Kidney (tissue), 14 donors: Measurements from ENCODE around the gene MGST3. TPM values are rescaled to one million over a fixed set of nuclear protein-coding genes. Genes with fewer than 3 reads are reported as not detected.

Source experiments
- DNase-seq, 5 donors: peaks; one replicate each; pipeline ENCODE4 v3.0.0-alpha.2; 2013 to 2020
- FAIRE-seq: peaks from 2 replicates; lab custom pipeline; 2012; peaks lifted over from hg19 to GRCh38; lab: Jason Lieb, UNC
- H3K27ac ChIP-seq, 2 donors: one replicate each; pipeline ENCODE4 v1.7.0; 2013; ENCODE audit warnings: low read depth in 2 of 2, low read length in 2 of 2, inconsistent platforms in 1 of 2
- H3K27me3 ChIP-seq: one replicate; pipeline ENCODE4 v1.7.1; 2013; ENCODE audit warnings: low read length, inconsistent platforms; ENCODE audit not compliant: control insufficient read depth, insufficient read depth
- H3K36me3 ChIP-seq, 3 donors: one replicate each; pipeline versions ENCODE4 v1.7.0 to v1.7.1; 2013; ENCODE audit warnings: low read length in 3 of 3, control low read depth in 1 of 3, inconsistent platforms in 1 of 3; ENCODE audit not compliant: insufficient read depth in 3 of 3, control insufficient read depth in 2 of 3
- H3K4me1 ChIP-seq, 3 donors: one replicate each; pipeline versions ENCODE4 v1.7.0 to v1.7.1; 2013; ENCODE audit warnings: low read length in 3 of 3, inconsistent platforms in 1 of 3, low read depth in 1 of 3; ENCODE audit not compliant: control insufficient read depth in 2 of 3, insufficient read depth in 2 of 3
- H3K4me3 ChIP-seq, 3 donors: one replicate each; pipeline versions ENCODE4 v1.7.0 to v1.8.1; 2013; ENCODE audit warnings: low read length in 3 of 3, control low read depth in 1 of 3, inconsistent platforms in 1 of 3
- H3K9ac ChIP-seq, 3 donors: one replicate each; pipeline versions ENCODE4 v1.7.0 to v1.7.1; 2013; ENCODE audit warnings: low read length in 3 of 3, control low read depth in 1 of 3, inconsistent platforms in 1 of 3
- H3K9me3 ChIP-seq, 3 donors: one replicate each; pipeline versions ENCODE4 v1.7.0 to v1.7.1; 2013; ENCODE audit warnings: low read length in 3 of 3, control low read depth in 1 of 3, inconsistent platforms in 1 of 3; ENCODE audit not compliant: control insufficient read depth in 2 of 3, insufficient read depth in 1 of 3
- intact Hi-C: fragments of 100-400 bp; cut with DNase I; formaldehyde crosslinking; loops from one replicate; pipeline ENCODE4 v1.11.1; 2022
- polyA plus RNA-seq: library from polyadenylated mRNA; stranded (reverse); fragments of 350-450 nt; fragmentation: Illumina TruSeq; extraction: RNeasy Lipid Tissue Mini Kit (QIAGEN cat#74804); gene quantifications from one replicate; pipeline ENCODE4 v1.2.3, GENCODE V29; 2014; ENCODE audit warnings: low read depth, low replicate concordance; ENCODE audit not compliant: insufficient read depth
- total RNA-seq: library from RNA; stranded (reverse); fragmentation: NEBNext Ultra II Directional; extraction: Animal tissue kit (Norgen Biotek cat#: 25700); gene quantifications from one replicate; pipeline ENCODE4 v1.2.1, GENCODE V29; 2021
- TF ChIP-seq, protein P1 (sequence below): IDR thresholded peaks from 3 replicates; pipeline ENCODE4 v1.5.1; 2012; ENCODE audit warnings: mild to moderate bottlenecking, moderate library complexity, borderline replicate concordance; ENCODE audit not compliant: insufficient read depth; ENCODE audit errors: extremely low read depth
- donor health status: control.
- donor health status: control.
- donor health status: control.
- donor health status: control.
- donor health status: control.
- donor health status: DM: yes; HTN: yes; CAD: no.
- donor health status: Normal renal cell carcinoma (clear cell type).

Gene MGST3
- total and polyA plus RNA-seq, 2 donors from 2014 or later, result 296 to 545 TPM

- no peak overlapping the region for H3K27ac ChIP-seq
- FAIRE-seq (no peak), DNase-seq (no peak)
- H3K4me1 ChIP-seq, result no peaks in the 10 kb centered on the region
- no peaks in the 10 kb centered on the region for H3K9me3 ChIP-seq
- no peaks in the 10 kb centered on the region for H3K27me3 ChIP-seq
- TF ChIP-seq, protein P1, sequence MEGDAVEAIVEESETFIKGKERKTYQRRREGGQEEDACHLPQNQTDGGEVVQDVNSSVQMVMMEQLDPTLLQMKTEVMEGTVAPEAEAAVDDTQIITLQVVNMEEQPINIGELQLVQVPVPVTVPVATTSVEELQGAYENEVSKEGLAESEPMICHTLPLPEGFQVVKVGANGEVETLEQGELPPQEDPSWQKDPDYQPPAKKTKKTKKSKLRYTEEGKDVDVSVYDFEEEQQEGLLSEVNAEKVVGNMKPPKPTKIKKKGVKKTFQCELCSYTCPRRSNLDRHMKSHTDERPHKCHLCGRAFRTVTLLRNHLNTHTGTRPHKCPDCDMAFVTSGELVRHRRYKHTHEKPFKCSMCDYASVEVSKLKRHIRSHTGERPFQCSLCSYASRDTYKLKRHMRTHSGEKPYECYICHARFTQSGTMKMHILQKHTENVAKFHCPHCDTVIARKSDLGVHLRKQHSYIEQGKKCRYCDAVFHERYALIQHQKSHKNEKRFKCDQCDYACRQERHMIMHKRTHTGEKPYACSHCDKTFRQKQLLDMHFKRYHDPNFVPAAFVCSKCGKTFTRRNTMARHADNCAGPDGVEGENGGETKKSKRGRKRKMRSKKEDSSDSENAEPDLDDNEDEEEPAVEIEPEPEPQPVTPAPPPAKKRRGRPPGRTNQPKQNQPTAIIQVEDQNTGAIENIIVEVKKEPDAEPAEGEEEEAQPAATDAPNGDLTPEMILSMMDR, result no peak
- intact Hi-C loops, result no loop called here
- H3K4me3 ChIP-seq, result no peak overlapping the region
- no peak overlapping the region for H3K9ac ChIP-seq
- peaks cover 3 to 31% (median 23%) of the 10 kb centered on the region in 3 donors for H3K36me3 ChIP-seq
These were observed 40.5 kb downstream of the MGST3 start for GRCh38 chr1:165671526-165671925.

DNA sequence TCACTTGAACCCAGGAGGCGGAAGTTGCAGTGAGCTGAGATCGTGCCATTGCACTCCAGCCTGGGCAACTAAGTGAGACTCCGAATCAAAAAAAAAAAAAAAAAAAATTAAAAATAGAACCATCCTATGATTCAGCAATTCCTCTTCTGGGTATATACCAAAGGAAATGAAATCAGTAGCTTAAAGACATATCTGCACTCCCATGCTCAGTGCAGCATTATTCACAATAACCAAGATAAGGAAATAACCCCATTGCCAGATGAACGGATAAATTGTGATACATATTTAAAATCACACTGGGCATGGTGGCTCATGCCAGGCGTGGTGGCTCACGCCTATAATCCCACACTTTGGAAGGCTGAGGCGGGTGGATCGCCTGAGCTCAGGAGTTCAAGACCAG is 43.6 kb downstream of the MGST3 start:
- DNase-seq (no peak), FAIRE-seq (no peak)
- Histone ChIP-seq H3K9me3 (no peaks in the 10 kb centered on the region), H3K36me3 (peaks cover 3 to 20% (median 17%) of the 10 kb centered on the region in 3 donors), H3K9ac (no peak overlapping the region), H3K4me1 (no peaks in the 10 kb centered on the region), H3K27ac (no peak overlapping the region), H3K27me3 (no peaks in the 10 kb centered on the region), H3K4me3 (no peak overlapping the region)
- intact Hi-C loops, result no loop called here
- TF ChIP-seq, protein P1, result no peak

GRCh38 chr1:165675794-165676193 is 44.8 kb downstream of the MGST3 start:
- Histone ChIP-seq H3K4me1 (no peaks in the 10 kb centered on the region), H3K9ac (no peak overlapping the region), H3K9me3 (no peaks in the 10 kb centered on the region), H3K4me3 (no peak overlapping the region), H3K36me3 (peaks cover 3 to 27% (median 20%) of the 10 kb centered on the region in 3 donors), H3K27me3 (no peaks in the 10 kb centered on the region), H3K27ac (no peak overlapping the region)
- TF ChIP-seq, protein P1, result no peak
- FAIRE-seq (no peak), DNase-seq (no peak)
- intact Hi-C loops, result no loop called here

GRCh38 chr1:165678509-165678908 is 47.5 kb downstream of the MGST3 start:
- TF ChIP-seq, protein P1, result no peak
- H3K27me3 ChIP-seq, result no peaks in the 10 kb centered on the region
- H3K4me3 ChIP-seq, result no peak overlapping the region
- no peak overlapping the region for H3K9ac ChIP-seq
- intact Hi-C loops, result no loop called here
- DNase-seq, result no peak
- H3K9me3 ChIP-seq, result no peaks in the 10 kb centered on the region
- no peak for FAIRE-seq
- peaks cover 11 to 38% (median 28%) of the 10 kb centered on the region in 3 donors for H3K36me3 ChIP-seq
- H3K27ac ChIP-seq, result no peak overlapping the region
- H3K4me1 ChIP-seq, result no peaks in the 10 kb centered on the region
